ENCODE data around the gene NFATC3. TPM values are rescaled to one million over a fixed set of nuclear protein-coding genes. Genes with fewer than 3 reads are reported as not detected.

The NFATC3 gene
- total RNA-seq, 1 donor from 2014 or later: 20.9 TPM

GRCh38 chr16:68087688-68088087 is 2.5 kb downstream of the NFATC3 start:
- TF ChIP-seq, protein P1, sequence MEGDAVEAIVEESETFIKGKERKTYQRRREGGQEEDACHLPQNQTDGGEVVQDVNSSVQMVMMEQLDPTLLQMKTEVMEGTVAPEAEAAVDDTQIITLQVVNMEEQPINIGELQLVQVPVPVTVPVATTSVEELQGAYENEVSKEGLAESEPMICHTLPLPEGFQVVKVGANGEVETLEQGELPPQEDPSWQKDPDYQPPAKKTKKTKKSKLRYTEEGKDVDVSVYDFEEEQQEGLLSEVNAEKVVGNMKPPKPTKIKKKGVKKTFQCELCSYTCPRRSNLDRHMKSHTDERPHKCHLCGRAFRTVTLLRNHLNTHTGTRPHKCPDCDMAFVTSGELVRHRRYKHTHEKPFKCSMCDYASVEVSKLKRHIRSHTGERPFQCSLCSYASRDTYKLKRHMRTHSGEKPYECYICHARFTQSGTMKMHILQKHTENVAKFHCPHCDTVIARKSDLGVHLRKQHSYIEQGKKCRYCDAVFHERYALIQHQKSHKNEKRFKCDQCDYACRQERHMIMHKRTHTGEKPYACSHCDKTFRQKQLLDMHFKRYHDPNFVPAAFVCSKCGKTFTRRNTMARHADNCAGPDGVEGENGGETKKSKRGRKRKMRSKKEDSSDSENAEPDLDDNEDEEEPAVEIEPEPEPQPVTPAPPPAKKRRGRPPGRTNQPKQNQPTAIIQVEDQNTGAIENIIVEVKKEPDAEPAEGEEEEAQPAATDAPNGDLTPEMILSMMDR (IDR thresholded peaks at IDR 0.05; ENCODE audit: borderline replicate concordance): no peak
- H3K27ac ChIP-seq (replicated peaks): peak overlapping the region; percentile 97
- no peaks in the 10 kb centered on the region for H3K27me3 ChIP-seq (ENCODE audit: low read depth)
- DNase-seq: no peak
- peak overlapping the region; percentile 92 for H3K4me3 ChIP-seq
- no peaks in the 10 kb centered on the region for H3K9me3 ChIP-seq (replicated peaks)
- peaks cover 92% of the 10 kb centered on the region for H3K4me1 ChIP-seq
- H3K36me3 ChIP-seq: no peaks in the 10 kb centered on the region
- intact Hi-C loops (cut with micrococcal nuclease): no loop called here

GRCh38 chr16:68088130-68088972 is 3.2 kb downstream of the NFATC3 start:
- intact Hi-C loops (cut with micrococcal nuclease): no loop called here
- TF ChIP-seq, protein P1 (IDR thresholded peaks at IDR 0.05; ENCODE audit: borderline replicate concordance): no peak
- Histone ChIP-seq H3K9me3 (replicated peaks) (no peaks in the 10 kb centered on the region), H3K4me3 (no peak overlapping the region), H3K36me3 (no peaks in the 10 kb centered on the region), H3K27ac (replicated peaks) (peak overlapping the region; percentile 97), H3K27me3 (ENCODE audit: low read depth) (no peaks in the 10 kb centered on the region), H3K4me1 (peaks cover 96% of the 10 kb centered on the region)
- no peak for DNase-seq

- peaks cover 96% of the 10 kb centered on the region for H3K4me1 ChIP-seq
These were observed 3.9 kb downstream of the NFATC3 start for GRCh38 chr16:68089067-68089466.

GRCh38 chr16:68090130-68090529 is 5.0 kb downstream of the NFATC3 start:
- Histone ChIP-seq H3K4me3 (no peak overlapping the region), H3K27ac (replicated peaks) (no peak overlapping the region), H3K4me1 (peaks cover 98% of the 10 kb centered on the region), H3K36me3 (no peaks in the 10 kb centered on the region), H3K9me3 (replicated peaks) (no peaks in the 10 kb centered on the region), H3K27me3 (ENCODE audit: low read depth) (no peaks in the 10 kb centered on the region)
- intact Hi-C loops (cut with micrococcal nuclease): loop anchor here (10.0 kb wide), 1 partner anchor 115 kb away; no protein-coding TSS in a partner anchor
- no peak for DNase-seq
- TF ChIP-seq, protein P1 (IDR thresholded peaks at IDR 0.05; ENCODE audit: borderline replicate concordance): no peak

More at GRCh38 chr16:68089067-68089466, 3.9 kb downstream of the NFATC3 start:
- TF ChIP-seq, protein P1 (IDR thresholded peaks at IDR 0.05; ENCODE audit: borderline replicate concordance): no peak
- Histone ChIP-seq H3K4me3 (no peak overlapping the region), H3K36me3 (no peaks in the 10 kb centered on the region), H3K27me3 (ENCODE audit: low read depth) (no peaks in the 10 kb centered on the region), H3K9me3 (replicated peaks) (no peaks in the 10 kb centered on the region), H3K27ac (replicated peaks) (no peak overlapping the region)
- intact Hi-C loops (cut with micrococcal nuclease): no loop called here
- no peak for DNase-seq

DNA sequence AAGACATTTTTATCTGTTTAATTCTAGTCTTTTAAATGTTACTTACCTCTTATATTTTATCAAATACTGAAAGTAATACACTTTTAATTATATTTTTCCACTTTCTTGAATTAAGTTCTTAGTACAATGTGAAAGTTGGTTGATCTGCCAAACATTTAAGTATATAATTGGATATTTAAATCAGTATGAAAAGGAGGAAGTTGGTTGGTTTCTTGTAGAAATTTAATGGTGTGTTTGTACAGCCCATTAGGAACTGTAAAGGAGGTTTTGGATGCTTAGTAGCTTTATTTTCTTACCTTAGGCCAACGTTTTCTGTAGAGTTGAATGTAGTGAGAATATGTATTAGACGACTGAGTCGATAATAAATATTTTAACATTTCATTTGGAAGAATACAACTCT is 5.4 kb downstream of the NFATC3 start:
- intact Hi-C loops (cut with micrococcal nuclease): loop anchor here (10.0 kb wide), 1 partner anchor 114 kb away; no protein-coding TSS in a partner anchor
- no peak for DNase-seq
- TF ChIP-seq, protein P1 (IDR thresholded peaks at IDR 0.05; ENCODE audit: borderline replicate concordance): no peak
- Histone ChIP-seq H3K27ac (replicated peaks) (no peak overlapping the region), H3K4me1 (peaks cover 99% of the 10 kb centered on the region), H3K36me3 (no peaks in the 10 kb centered on the region), H3K9me3 (replicated peaks) (no peaks in the 10 kb centered on the region), H3K4me3 (no peak overlapping the region), H3K27me3 (ENCODE audit: low read depth) (no peaks in the 10 kb centered on the region)

Data from left ventricle myocardium inferior (tissue), 1 donor.